Neuronal stem cell (in vitro differentiated cells): Measurements from ENCODE around the gene CDH20.

ENCODE experiments used
- DNase-seq: peaks from one replicate; pipeline ENCODE4 v3.0.0-alpha.2; 2013; ENCODE audit warnings: low spot score
- H2AFZ ChIP-seq: one replicate; pipeline ENCODE4 v1.6.1; 2013; ENCODE audit warnings: mild to moderate bottlenecking, low read length, inconsistent platforms
- H2AK5ac ChIP-seq: 2 replicates; pipeline ENCODE4 v1.6.1; 2013; ENCODE audit warnings: low read depth, mild to moderate bottlenecking, inconsistent platforms, low read length, moderate library complexity, mixed read lengths
- H2BK120ac ChIP-seq: 2 replicates; pipeline ENCODE4 v1.6.1; 2013; ENCODE audit warnings: low read depth, mild to moderate bottlenecking, inconsistent platforms, low read length, moderate library complexity, mixed read lengths
- H2BK12ac ChIP-seq: one replicate; pipeline ENCODE4 v1.6.1; 2013; ENCODE audit warnings: low read length, inconsistent platforms
- H2BK15ac ChIP-seq: 2 replicates; pipeline ENCODE4 v1.6.1; 2013; ENCODE audit warnings: mild to moderate bottlenecking, low read length, inconsistent platforms, mixed read lengths
- H2BK5ac ChIP-seq: one replicate; pipeline ENCODE4 v1.6.1; 2013; ENCODE audit warnings: inconsistent platforms, mild to moderate bottlenecking, low read length, moderate library complexity
- H3K14ac ChIP-seq: one replicate; pipeline ENCODE4 v1.6.1; 2013; ENCODE audit warnings: low read length, inconsistent platforms
- H3K18ac ChIP-seq: 2 replicates; pipeline ENCODE4 v1.6.1; 2013; ENCODE audit warnings: low read length, inconsistent platforms
- H3K23ac ChIP-seq: 2 replicates; pipeline ENCODE4 v1.6.1; 2013; ENCODE audit warnings: low read depth, mild to moderate bottlenecking, mixed read lengths, low read length, inconsistent platforms; ENCODE audit not compliant: poor library complexity
- H3K27ac ChIP-seq: replicated peaks from 3 replicates; pipeline ENCODE4 v1.5.1; 2013; ENCODE audit warnings: low read length, inconsistent platforms
- H3K27me3 ChIP-seq, 3 experiments: 2 replicates each; pipeline ENCODE4 v1.6.1; 2013; ENCODE audit warnings: low read length in 3 of 3, mild to moderate bottlenecking in 2 of 3, inconsistent platforms in 1 of 3, low read depth in 1 of 3, mixed read lengths in 1 of 3, moderate library complexity in 1 of 3; ENCODE audit not compliant: control insufficient read depth in 3 of 3, insufficient read depth in 3 of 3
- H3K36me3 ChIP-seq, 2 donors: replicated peaks in 1 of 2; 2 replicates each; pipeline ENCODE4 v1.6.1; 2013; ENCODE audit warnings: low read length in 2 of 2; ENCODE audit not compliant: control insufficient read depth in 2 of 2, insufficient read depth in 2 of 2
- H3K4ac ChIP-seq: 2 replicates; pipeline ENCODE4 v1.6.1; 2013; ENCODE audit warnings: inconsistent platforms, mild to moderate bottlenecking, low read length, moderate library complexity
- H3K4me1 ChIP-seq, 2 donors: 1 replicate in 1 of 2; 2 replicates in 1 of 2; pipeline ENCODE4 v1.6.1; 2013; ENCODE audit warnings: low read length in 2 of 2, low read depth in 1 of 2; ENCODE audit not compliant: control insufficient read depth in 2 of 2, insufficient read depth in 1 of 2
- H3K4me2 ChIP-seq: one replicate; pipeline ENCODE4 v1.6.1; 2013; ENCODE audit warnings: mild to moderate bottlenecking, low read length, inconsistent platforms; ENCODE audit not compliant: insufficient read depth, poor library complexity, severe bottlenecking
- H3K4me3 ChIP-seq, 2 donors: 2 replicates each; pipeline ENCODE4 v1.5.1; 2013; ENCODE audit warnings: low read length in 2 of 2, mild to moderate bottlenecking in 2 of 2, inconsistent platforms in 1 of 2, moderate library complexity in 1 of 2
- H3K79me1 ChIP-seq: one replicate; pipeline ENCODE4 v1.6.1; 2013; ENCODE audit warnings: low read depth, mild to moderate bottlenecking, inconsistent platforms, low read length, moderate library complexity
- H3K9ac ChIP-seq: one replicate; pipeline ENCODE4 v1.6.1; 2013; ENCODE audit warnings: mild to moderate bottlenecking, low read depth, low read length, inconsistent platforms; ENCODE audit not compliant: poor library complexity
- H3K9me3 ChIP-seq, 2 donors: replicated peaks in 1 of 2; 2 replicates each; pipeline versions ENCODE3 to v1.6.1; 2013; ENCODE audit warnings: low read length in 2 of 2, mild to moderate bottlenecking in 2 of 2, inconsistent platforms in 1 of 2, low read depth in 1 of 2, mixed read lengths in 1 of 2, moderate library complexity in 1 of 2; ENCODE audit not compliant: control insufficient read depth in 2 of 2, insufficient read depth in 1 of 2
- H4K8ac ChIP-seq: one replicate; pipeline ENCODE4 v1.6.1; 2013; ENCODE audit warnings: low read depth, mild to moderate bottlenecking, inconsistent platforms, low read length, moderate library complexity
- H4K91ac ChIP-seq: one replicate; pipeline ENCODE4 v1.6.1; 2013; ENCODE audit warnings: low read length, low read depth, mild to moderate bottlenecking, inconsistent platforms; ENCODE audit not compliant: poor library complexity
- WGBS, 2 donors: extraction: QIAGEN DNeasy Blood & Tissue Kit; methylation state at CpG; one replicate each; pipeline ENCODE4 v1.1.7; 2013; ENCODE audit warnings: missing lambda C conversion rate in 2 of 2, mixed read lengths in 1 of 2; ENCODE audit not compliant: insufficient read length in 2 of 2, insufficient replicate concordance in 1 of 2; ENCODE audit errors: extremely low coverage in 2 of 2; 5-methylcytosine and 5-hydroxymethylcytosine counted together

The CDH20 gene

GRCh38 chr18:61290616-61291015 lies 42.6 kb upstream of the CDH20 start:
- Histone ChIP-seq H3K23ac (no peak overlapping the region), H2BK120ac (no peak overlapping the region), H4K91ac (no peak overlapping the region), H2BK5ac (no peak overlapping the region), H4K8ac (no peak overlapping the region), H2AK5ac (no peak overlapping the region), H3K4me2 (no peak overlapping the region), H2AFZ (no peak overlapping the region), H3K27me3 (no peaks in the 10 kb centered on the region), H3K14ac (no peak overlapping the region), H3K4me1 (peaks cover 0 to 4% of the 10 kb centered on the region in 2 donors), H3K4ac (no peak overlapping the region), H3K27ac (no peak overlapping the region), H2BK12ac (no peak overlapping the region), H3K9me3 (no peaks in the 10 kb centered on the region), H3K36me3 (peaks cover 0 to 2% of the 10 kb centered on the region in 2 donors), H3K9ac (no peak overlapping the region), H2BK15ac (no peak overlapping the region), H3K18ac (no peak overlapping the region), H3K79me1 (no peaks in the 10 kb centered on the region), H3K4me3 (no peak overlapping the region)
- no CpG with 5 or more reads among the region's 5 CpGs for WGBS, 2 donors
- no peak for DNase-seq

GRCh38 chr18:61292280-61293035 lies 40.8 kb upstream of the CDH20 start:
- no peak overlapping the region for H3K18ac ChIP-seq
- H3K4me2 ChIP-seq, result no peak overlapping the region
- no peaks in the 10 kb centered on the region for H3K9me3 ChIP-seq
- H3K23ac ChIP-seq, result no peak overlapping the region
- DNase-seq, result no peak
- no peak overlapping the region for H2AFZ ChIP-seq
- no peak overlapping the region for H2BK5ac ChIP-seq
- no CpG with 5 or more reads among the region's 4 CpGs for WGBS, 2 donors
- H2BK12ac ChIP-seq, result no peak overlapping the region
- no peak overlapping the region for H3K14ac ChIP-seq
- H3K27ac ChIP-seq, result no peak overlapping the region
- no peak overlapping the region for H4K8ac ChIP-seq
- no peak overlapping the region for H3K9ac ChIP-seq
- no peak overlapping the region for H4K91ac ChIP-seq
- H3K4me3 ChIP-seq, result no peak overlapping the region
- H2BK15ac ChIP-seq, result no peak overlapping the region
- H3K4ac ChIP-seq, result no peak overlapping the region
- no peak overlapping the region for H2AK5ac ChIP-seq
- peaks cover 0 to 2% of the 10 kb centered on the region in 2 donors for H3K36me3 ChIP-seq
- H2BK120ac ChIP-seq, result no peak overlapping the region
- no peaks in the 10 kb centered on the region for H3K27me3 ChIP-seq
- H3K79me1 ChIP-seq, result no peaks in the 10 kb centered on the region
- H3K4me1 ChIP-seq, result no peaks in the 10 kb centered on the region

GRCh38 chr18:61295153-61295552 lies 38.1 kb upstream of the CDH20 start:
- Histone ChIP-seq H3K4me3 (no peak overlapping the region), H3K27me3 (no peaks in the 10 kb centered on the region), H3K4me2 (no peak overlapping the region), H3K14ac (no peak overlapping the region), H4K91ac (no peak overlapping the region), H3K4me1 (no peaks in the 10 kb centered on the region), H2AK5ac (no peak overlapping the region), H4K8ac (no peak overlapping the region), H3K9me3 (no peaks in the 10 kb centered on the region), H2BK5ac (no peak overlapping the region), H3K79me1 (no peaks in the 10 kb centered on the region), H2BK12ac (no peak overlapping the region), H3K27ac (no peak overlapping the region), H2BK120ac (no peak overlapping the region), H3K23ac (no peak overlapping the region), H3K36me3 (peaks cover 0 to 2% of the 10 kb centered on the region in 2 donors), H3K4ac (no peak overlapping the region), H3K18ac (no peak overlapping the region), H3K9ac (no peak overlapping the region), H2BK15ac (no peak overlapping the region), H2AFZ (no peak overlapping the region)
- DNase-seq, result no peak
- no CpG with 5 or more reads among the region's 1 CpG for WGBS, 2 donors

- Histone ChIP-seq H2AK5ac (no peak overlapping the region), H3K4me3 (no peak overlapping the region), H2AFZ (peak overlapping the region; percentile 45), H3K4ac (no peak overlapping the region), H3K14ac (no peak overlapping the region), H2BK120ac (no peak overlapping the region), H4K91ac (no peak overlapping the region), H3K36me3 (no peaks in the 10 kb centered on the region), H3K18ac (no peak overlapping the region), H3K27ac (no peak overlapping the region), H2BK5ac (no peak overlapping the region), H3K9me3 (no peaks in the 10 kb centered on the region), H3K4me2 (no peak overlapping the region), H3K79me1 (no peaks in the 10 kb centered on the region), H3K9ac (no peak overlapping the region), H3K27me3 (no peaks in the 10 kb centered on the region), H3K23ac (no peak overlapping the region), H3K4me1 (peaks cover 9 to 10% of the 10 kb centered on the region in 2 donors), H4K8ac (no peak overlapping the region), H2BK12ac (no peak overlapping the region), H2BK15ac (no peak overlapping the region)
- no peak for DNase-seq
- WGBS, 2 donors, result no CpG with 5 or more reads among the region's 3 CpGs
Observed at GRCh38 chr18:61308004-61308403, 25.2 kb upstream of the CDH20 start.
